Breast epithelium (tissue), 3 donors: Measurements from ENCODE around the gene GAB4.

Experiments used
- POLR2AphosphoS5 ChIP-seq, 3 donors: sonication (generic); formaldehyde crosslinking; IDR thresholded peaks; one replicate each; pipeline ENCODE4 v1.6.1; 2017; ENCODE audit warnings: antibody characterized with exemption in 3 of 3
- TF ChIP-seq, protein P1 (sequence below), 3 donors: fragments of 450-650 bp; IDR thresholded peaks; one replicate each; pipeline ENCODE4 v1.5.1; 2016 to 2017; ENCODE audit warnings: antibody characterized with exemption in 3 of 3, mild to moderate bottlenecking in 3 of 3, moderate library complexity in 3 of 3

DNA sequence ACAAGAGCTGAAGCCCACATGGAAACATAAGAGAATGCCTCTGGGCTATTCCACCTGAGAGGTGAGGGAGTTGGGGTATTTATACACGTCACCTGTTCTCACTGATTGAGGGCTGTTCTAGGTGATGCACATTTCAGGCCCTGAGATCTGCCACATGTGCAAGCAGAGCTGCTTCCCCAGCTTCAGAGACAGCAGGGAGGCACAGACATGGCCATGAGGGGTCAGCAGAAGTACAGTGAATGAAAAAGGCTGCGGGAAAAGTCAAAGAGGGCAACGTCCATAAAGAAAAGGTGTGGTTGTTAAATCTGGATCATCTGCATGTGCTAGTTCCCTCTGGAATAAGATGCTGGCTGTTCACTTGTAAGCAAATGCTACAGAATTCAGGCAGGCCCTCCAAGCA, 75.4 kb downstream of the GAB4 start:
- TF ChIP-seq, protein P1, sequence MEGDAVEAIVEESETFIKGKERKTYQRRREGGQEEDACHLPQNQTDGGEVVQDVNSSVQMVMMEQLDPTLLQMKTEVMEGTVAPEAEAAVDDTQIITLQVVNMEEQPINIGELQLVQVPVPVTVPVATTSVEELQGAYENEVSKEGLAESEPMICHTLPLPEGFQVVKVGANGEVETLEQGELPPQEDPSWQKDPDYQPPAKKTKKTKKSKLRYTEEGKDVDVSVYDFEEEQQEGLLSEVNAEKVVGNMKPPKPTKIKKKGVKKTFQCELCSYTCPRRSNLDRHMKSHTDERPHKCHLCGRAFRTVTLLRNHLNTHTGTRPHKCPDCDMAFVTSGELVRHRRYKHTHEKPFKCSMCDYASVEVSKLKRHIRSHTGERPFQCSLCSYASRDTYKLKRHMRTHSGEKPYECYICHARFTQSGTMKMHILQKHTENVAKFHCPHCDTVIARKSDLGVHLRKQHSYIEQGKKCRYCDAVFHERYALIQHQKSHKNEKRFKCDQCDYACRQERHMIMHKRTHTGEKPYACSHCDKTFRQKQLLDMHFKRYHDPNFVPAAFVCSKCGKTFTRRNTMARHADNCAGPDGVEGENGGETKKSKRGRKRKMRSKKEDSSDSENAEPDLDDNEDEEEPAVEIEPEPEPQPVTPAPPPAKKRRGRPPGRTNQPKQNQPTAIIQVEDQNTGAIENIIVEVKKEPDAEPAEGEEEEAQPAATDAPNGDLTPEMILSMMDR (IDR thresholded peaks at IDR 0.05): peak in 1 of 3 donors; percentile 26
- TF ChIP-seq POLR2AphosphoS5 (IDR thresholded peaks at IDR 0.05): no peak
